GM13977 (cell line): ENCODE measurements around the gene LDLRAD3.

Source experiments
- DNase-seq: peaks from one replicate; pipeline ENCODE4 v3.0.0; 2012; ENCODE audit warnings: low spot score
- in situ Hi-C: fragments of 300-500 bp; cut with MboI; formaldehyde crosslinking; loops from one replicate; pipeline ENCODE4 v1.12.0; 2022; ENCODE audit warnings: low sequenced_read_pairs, low pct_unique_long_range_greater_than_20kb, mixed read lengths, inconsistent platforms; ENCODE audit not compliant: unreplicated experiment
- TF ChIP-seq, protein P1 (sequence below): IDR thresholded peaks from 2 replicates; pipeline ENCODE4 v1.5.1; 2012; ENCODE audit warnings: mild to moderate bottlenecking, control low read depth; ENCODE audit not compliant: insufficient read depth; ENCODE audit errors: extremely low read depth, missing control alignments

Gene LDLRAD3

DNA sequence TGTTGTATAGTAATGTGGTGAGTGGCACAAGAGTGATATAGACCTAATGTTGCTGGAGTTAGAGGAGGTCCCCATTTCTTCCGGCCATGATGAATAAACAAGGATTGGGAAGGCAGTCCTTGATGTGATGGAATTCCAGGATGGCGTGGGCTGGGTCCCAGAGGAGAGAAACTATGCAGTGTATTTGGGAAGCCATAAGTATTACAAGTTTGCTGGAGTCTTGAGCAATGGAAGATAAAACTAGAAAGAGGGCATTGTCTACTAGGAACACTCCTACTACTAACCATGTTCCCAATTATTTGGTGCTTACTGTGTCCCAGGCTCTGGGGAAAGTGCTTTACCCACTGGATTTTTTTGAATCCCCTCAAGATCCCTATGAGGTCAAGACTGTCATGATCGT, 20.0 kb downstream of the LDLRAD3 start:
- in situ Hi-C loops = no loop called here
- TF ChIP-seq, protein P1, sequence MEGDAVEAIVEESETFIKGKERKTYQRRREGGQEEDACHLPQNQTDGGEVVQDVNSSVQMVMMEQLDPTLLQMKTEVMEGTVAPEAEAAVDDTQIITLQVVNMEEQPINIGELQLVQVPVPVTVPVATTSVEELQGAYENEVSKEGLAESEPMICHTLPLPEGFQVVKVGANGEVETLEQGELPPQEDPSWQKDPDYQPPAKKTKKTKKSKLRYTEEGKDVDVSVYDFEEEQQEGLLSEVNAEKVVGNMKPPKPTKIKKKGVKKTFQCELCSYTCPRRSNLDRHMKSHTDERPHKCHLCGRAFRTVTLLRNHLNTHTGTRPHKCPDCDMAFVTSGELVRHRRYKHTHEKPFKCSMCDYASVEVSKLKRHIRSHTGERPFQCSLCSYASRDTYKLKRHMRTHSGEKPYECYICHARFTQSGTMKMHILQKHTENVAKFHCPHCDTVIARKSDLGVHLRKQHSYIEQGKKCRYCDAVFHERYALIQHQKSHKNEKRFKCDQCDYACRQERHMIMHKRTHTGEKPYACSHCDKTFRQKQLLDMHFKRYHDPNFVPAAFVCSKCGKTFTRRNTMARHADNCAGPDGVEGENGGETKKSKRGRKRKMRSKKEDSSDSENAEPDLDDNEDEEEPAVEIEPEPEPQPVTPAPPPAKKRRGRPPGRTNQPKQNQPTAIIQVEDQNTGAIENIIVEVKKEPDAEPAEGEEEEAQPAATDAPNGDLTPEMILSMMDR = no peak
- DNase-seq = no peak

DNA sequence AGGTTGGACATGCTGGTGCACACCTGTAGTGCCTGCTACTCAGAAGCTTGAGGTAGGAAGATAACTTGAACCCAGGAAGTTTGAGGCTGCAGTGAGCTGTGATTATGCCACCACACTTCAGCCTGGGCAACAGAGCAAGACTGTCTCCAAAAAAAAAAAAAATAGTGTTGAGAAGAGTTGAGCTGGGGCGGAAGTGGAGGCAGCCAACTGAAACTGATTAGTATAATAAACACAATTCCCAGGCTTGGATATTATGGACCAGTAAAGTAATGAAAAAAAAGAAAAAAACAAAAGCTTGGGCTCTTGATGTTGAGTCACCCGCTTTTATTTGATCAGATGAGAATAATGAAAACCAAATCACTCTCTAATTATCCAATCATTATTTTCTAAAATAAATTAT, 21.0 kb downstream of the LDLRAD3 start:
- TF ChIP-seq, protein P1 = no peak
- in situ Hi-C loops = no loop called here
- no peak for DNase-seq

DNA sequence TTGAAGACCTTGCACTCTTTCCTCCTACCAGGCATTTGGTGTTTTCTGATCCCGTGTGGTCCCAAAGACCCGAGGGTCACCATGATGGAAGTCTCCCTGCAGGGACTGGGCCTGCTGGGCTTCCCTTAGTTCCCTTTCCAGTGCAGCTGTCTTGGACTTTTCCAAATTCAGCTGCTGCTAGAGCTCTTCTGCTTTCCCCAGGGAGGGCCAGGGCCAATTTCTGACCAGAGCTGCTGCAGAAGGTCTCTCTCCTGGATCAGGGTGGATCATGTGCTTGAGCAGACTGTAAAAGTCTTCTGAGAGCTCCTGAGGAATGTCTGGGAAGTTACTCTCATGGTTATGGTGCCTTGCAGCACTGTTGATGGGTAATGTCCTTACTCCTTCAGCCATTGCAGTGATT, 23.2 kb downstream of the LDLRAD3 start:
- no peak for DNase-seq
- TF ChIP-seq, protein P1 = no peak
- in situ Hi-C loops = no loop called here

DNA sequence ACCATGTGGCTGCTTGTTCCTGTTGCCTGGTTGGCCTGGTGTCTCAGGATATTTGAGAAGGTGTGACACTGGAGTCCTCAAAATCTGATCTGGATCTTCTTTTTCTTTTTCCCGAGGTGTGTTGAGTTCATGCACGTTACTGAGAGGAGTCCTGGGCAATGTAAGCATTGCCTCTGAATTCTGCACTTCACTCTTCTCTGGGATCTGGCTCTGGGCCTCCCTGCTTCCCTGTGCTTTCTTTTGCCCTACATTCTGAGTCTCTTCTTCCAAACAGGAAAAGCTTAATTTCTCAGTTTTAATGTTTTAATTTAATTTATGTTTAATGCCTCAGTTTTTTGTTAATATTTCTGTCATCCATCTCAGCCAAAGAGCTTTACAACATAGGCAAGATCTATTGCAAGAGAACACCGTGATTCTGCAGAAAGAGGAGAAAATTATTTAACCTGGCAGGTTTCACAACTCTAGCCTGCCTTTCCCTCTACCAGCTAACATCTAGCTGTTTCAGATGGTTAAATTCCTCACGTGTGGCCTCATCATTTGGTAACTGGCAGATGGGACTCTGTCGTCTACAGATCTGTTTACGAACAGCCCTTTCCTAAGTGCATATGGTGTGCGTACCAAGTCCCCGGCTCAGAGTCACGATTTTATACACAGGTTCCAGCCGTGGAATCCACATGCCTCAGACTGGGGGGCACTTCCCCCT, 24.7 kb downstream of the LDLRAD3 start:
- DNase-seq = no peak
- in situ Hi-C loops = no loop called here
- TF ChIP-seq, protein P1 = no peak

DNA sequence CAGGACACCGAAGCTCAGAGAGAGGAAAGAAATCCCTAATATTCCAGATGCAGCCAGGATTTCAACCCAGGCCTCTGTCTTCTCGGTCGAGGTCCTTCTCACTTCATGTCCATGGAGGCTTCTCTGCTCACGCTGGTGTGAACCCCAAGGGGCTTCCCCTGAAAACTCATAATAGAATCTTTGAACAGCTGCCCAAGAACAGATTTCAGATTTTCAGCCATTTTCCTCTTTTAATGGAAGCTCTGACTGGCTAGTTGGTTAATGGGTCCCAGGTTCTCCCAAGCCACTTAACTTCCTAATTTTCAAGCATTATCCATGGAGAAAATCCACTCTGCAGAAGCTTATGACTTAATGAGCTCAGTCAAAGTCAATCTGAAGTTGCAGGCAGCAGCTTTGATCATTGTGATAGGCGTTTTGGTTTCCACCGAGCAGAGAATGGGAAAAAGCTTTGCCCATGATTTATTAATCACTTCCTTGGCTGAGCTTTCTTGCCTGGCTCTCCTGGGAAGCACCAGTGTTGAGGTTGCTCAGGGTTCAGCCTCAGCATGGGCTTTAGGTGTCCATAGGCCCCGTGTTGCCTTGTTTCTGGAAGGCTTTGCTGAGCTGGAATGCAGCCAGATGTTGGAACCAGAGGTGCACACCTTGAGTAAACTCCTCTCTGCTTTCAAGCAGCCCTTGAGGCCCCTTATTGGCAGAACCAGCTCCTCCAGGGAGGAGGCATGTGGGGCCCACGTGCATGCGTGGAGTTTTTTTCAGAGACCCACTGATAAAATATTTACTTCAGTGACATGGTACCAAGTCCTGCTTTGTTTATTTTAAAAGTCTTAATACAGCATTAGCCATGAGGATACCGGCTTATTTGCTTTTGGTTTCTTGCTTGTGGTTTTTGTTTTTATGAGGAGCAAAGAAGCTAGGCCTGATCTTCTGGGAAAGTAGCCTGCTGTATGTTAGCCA, 25.5 kb downstream of the LDLRAD3 start:
- peak; percentile 28 for DNase-seq
- in situ Hi-C loops = no loop called here
- TF ChIP-seq, protein P1 = no peak

DNA sequence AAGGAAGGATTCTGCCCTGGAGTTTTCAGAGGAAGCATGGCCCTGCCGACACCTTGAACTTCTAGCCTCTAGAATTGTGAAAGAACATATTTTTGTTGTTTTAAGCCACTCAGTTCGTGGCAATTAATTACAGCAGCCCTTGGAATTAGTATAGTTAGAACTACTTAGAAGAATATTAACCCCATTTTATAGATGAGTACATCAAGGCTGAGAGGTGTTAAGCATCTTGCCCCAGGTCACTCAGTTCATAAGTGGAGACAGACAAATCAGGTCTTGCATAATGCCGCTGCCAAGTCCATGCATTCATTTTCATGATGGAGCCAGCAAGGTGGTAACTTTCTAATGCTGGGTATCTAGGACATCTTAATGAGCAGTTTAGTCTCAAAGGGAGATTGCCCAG, 26.6 kb downstream of the LDLRAD3 start:
- TF ChIP-seq, protein P1 = no peak
- DNase-seq = no peak
- in situ Hi-C loops = no loop called here
